Fibroblast of villous mesenchyme (primary cell): ENCODE measurements around the gene MGAT5B. TPM values are rescaled to one million over a fixed set of nuclear protein-coding genes. Genes with fewer than 3 reads are reported as not detected.

ENCODE experiments used
- DNase-seq: peaks from one replicate; pipeline ENCODE4 v3.0.0-alpha.2; 2010; ENCODE audit warnings: low read depth
- H3K4me3 ChIP-seq: 2 replicates; pipeline ENCODE4 v1.5.1; 2011; ENCODE audit warnings: low read depth, mild to moderate bottlenecking, low read length
- total RNA-seq: library from RNA; depleted of rRNA; stranded (reverse); fragments of >200 nt; gene quantifications from 2 replicates; pipeline ENCODE4 v1.2.3, GENCODE V29; 2012
- TF ChIP-seq, protein P1 (sequence below): IDR thresholded peaks from 2 replicates; pipeline ENCODE4 v1.5.1; 2012; ENCODE audit warnings: low read depth, mild to moderate bottlenecking, low read length; ENCODE audit not compliant: insufficient read depth

The MGAT5B gene
- total RNA-seq, 1 donor: 0.43 TPM

DNA sequence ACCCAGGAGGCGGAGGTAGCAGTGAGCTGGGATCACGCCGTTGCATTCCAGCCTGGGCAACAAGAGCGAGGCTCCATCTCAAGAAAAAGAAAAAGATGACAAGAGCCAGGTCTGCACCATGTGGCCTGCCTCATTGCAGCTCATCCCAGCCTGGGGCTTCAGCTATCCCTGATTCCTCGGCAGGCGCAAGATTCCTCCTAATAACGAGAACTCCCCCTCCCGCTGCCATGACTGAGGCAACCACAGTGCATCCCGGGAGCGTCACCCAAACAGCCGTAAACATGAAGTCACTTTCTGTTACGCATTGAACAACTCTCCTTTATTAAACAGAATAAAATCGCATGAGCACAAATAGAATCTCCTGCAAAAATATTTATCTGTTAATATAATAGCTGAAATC is 120.6 kb downstream of the MGAT5B start:
- TF ChIP-seq, protein P1, sequence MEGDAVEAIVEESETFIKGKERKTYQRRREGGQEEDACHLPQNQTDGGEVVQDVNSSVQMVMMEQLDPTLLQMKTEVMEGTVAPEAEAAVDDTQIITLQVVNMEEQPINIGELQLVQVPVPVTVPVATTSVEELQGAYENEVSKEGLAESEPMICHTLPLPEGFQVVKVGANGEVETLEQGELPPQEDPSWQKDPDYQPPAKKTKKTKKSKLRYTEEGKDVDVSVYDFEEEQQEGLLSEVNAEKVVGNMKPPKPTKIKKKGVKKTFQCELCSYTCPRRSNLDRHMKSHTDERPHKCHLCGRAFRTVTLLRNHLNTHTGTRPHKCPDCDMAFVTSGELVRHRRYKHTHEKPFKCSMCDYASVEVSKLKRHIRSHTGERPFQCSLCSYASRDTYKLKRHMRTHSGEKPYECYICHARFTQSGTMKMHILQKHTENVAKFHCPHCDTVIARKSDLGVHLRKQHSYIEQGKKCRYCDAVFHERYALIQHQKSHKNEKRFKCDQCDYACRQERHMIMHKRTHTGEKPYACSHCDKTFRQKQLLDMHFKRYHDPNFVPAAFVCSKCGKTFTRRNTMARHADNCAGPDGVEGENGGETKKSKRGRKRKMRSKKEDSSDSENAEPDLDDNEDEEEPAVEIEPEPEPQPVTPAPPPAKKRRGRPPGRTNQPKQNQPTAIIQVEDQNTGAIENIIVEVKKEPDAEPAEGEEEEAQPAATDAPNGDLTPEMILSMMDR: no peak
- DNase-seq: no peak
- H3K4me3 ChIP-seq: no peak overlapping the region

DNA sequence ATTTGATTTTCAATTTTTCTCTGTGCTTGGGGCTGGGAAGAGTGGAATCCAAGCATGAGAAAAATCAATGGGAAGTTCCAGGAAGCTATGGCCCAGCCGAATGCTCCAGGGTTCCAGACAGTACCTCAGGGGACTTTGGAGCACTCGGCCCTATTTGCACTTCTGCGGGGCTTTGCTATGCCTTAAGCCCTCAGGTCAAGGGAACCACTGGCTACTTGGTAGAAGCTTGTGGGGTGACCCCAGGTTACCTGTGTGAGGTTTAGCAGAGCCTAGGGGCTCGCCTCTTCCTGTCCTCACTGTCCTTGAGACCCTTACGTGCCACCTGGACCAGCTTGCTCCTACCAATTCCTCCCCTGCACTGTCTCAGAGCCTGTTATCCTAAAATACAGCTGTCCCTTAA is 121.3 kb downstream of the MGAT5B start:
- DNase-seq: no peak
- no peak overlapping the region for H3K4me3 ChIP-seq
- TF ChIP-seq, protein P1: no peak

DNA sequence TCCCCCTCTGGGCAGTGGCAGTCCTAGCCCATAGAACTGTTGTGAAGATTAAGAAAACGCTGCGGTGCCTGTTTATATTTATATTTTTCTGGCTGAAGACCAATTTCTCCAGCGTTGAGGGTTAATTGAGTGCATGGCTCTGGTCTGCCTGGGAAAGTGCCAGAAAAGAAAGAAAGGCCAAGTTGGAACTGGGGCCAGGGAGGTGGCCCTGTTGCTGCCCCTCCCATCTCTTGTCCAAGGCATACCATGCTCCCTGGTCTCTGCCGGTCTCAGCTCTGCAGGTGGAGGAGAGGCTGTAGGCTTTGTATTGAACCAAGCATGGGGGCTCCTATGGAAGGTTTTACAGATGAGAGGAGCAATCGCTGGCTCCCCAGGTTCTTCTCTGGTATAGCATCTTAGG is 124.7 kb downstream of the MGAT5B start:
- no peak for DNase-seq
- H3K4me3 ChIP-seq: no peak overlapping the region
- TF ChIP-seq, protein P1: no peak

DNA sequence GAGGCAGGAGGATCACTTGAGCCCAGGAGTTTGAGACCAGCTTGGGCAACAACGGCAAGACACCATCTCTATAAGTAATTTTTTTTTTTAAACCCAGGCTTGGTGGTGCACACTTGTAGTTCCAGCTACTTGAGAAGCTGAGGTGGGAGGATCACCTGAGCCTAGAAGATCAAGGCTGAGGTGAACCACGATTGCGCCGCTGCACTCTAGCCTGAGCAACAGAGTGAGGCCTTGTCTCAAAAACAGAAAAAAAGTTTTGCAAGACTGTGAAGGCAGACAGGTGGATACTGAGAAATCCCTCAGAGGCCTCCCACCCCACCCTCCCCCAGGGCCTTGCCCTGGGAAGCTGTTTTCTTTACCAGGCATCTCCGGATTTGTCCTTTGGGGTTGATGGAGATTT is 125.4 kb downstream of the MGAT5B start:
- TF ChIP-seq, protein P1: no peak
- DNase-seq: no peak
- H3K4me3 ChIP-seq: no peak overlapping the region

DNA sequence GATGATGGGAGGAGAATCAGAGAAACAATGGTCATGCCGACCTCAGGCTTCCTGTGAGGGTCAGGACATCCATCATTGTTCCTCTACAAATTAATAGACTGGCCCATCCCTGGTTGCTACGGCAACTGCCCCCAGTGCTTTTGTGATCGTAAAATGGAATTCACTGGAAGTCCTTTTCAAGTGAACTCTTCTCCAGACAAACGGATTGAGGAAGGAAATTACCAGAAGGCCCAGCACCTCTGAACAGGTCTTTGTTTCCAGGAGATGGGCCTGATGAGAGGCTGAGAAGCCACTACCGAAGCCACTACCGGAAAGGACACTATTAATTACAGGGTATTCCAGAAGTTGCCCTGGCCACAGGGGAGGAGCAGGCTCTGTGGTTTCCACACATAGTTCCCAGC is 126.0 kb downstream of the MGAT5B start:
- DNase-seq: no peak
- H3K4me3 ChIP-seq: no peak overlapping the region
- TF ChIP-seq, protein P1: no peak

DNA sequence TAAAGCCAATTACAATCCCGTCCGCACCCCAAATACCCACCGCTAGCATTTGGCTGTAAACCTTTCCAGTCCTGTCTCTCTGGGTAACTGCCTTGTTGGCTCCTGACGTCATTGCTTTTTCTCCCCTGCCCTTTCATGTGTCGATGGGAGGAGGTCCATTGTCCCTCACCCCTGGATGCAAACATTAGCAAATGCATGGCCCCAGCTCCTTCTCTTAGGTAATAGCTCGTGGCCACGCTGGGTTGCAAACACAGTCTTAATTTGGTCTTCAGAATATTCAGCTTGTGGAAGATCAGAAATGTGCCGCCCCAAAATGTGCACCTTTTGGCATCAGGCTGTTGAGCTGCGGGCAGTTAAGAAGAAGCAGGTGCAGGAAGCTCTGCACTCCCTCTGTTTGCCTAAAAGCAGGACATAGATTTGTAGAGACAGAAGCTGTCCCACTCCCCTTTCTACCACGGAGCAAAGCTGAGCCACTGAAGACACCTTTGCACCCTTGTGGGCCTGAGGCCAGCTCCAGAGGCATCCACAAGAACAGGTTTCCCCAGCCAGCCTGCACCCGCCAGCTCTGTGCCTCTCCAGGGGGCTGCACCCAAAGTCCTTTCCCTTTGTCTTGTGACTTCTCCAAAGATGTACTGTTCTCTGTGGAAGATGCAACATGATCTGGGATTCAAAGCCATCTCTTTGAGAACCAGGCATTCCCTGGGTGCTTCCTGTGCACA is 127.3 kb downstream of the MGAT5B start:
- TF ChIP-seq, protein P1: no peak
- no peak overlapping the region for H3K4me3 ChIP-seq
- DNase-seq: no peak
